ENCODE data around the gene RBM10. TPM values are rescaled to one million over a fixed set of nuclear protein-coding genes. Genes with fewer than 3 reads are reported as not detected.

The RBM10 gene
- total RNA-seq, 1 experiment from 2014 or later: 41.0 TPM

- POLR2A ChIA-PET: no interaction called here
- Histone ChIP-seq H3K27me3 (replicated peaks; ENCODE audit: control insufficient read depth, insufficient read depth, low read length) (no peaks in the 10 kb centered on the region), H3K36me3 (ENCODE audit: control insufficient read depth, insufficient read depth, low read length) (no peaks in the 10 kb centered on the region; the same call in 1 of the 2 replicates), H3K9me3 (no peaks in the 10 kb centered on the region), H3K4me3 (ENCODE audit: low read depth, low read length) (peak overlapping the region; percentile 94), H3K4me1 (no peaks in the 10 kb centered on the region)
- TF ChIP-seq CTCF (IDR thresholded peaks at IDR 0.05; ENCODE audit: insufficient read depth in 1 of 2, low read depth in 1 of 2, low read length in 1 of 2, severe bottlenecking in 1 of 2, unreplicated experiment in 1 of 2): no peak
- Mint-ChIP-seq H3K27ac (ENCODE audit: unreplicated experiment) (peak overlapping the region; percentile 99), H3K27me3 (ENCODE audit: insufficient read depth, unreplicated experiment) (no peaks in the 10 kb centered on the region), H3K4me3 (ENCODE audit: unreplicated experiment) (peak overlapping the region; percentile 92), H3K36me3 (ENCODE audit: insufficient read depth, unreplicated experiment) (peaks cover 35% of the 10 kb centered on the region), H3K9me3 (ENCODE audit: unreplicated experiment) (no peaks in the 10 kb centered on the region), H3K4me1 (ENCODE audit: low read depth, unreplicated experiment) (peaks cover 7% of the 10 kb centered on the region)
- BruUV-seq (replicated peaks): no TSS peak
- CTCF ChIA-PET: no interaction called here
- no peak for DNase-seq
- intact Hi-C loops (cut with micrococcal nuclease; ENCODE audit: unreplicated experiment): no loop called here
These were observed 1.3 kb downstream of the RBM10 start for GRCh38 chrX:47146121-47146935.

- TF ChIP-seq CTCF (IDR thresholded peaks at IDR 0.05; ENCODE audit: insufficient read depth in 1 of 2, low read depth in 1 of 2, low read length in 1 of 2, severe bottlenecking in 1 of 2, unreplicated experiment in 1 of 2): no peak
- no peaks in the 10 kb centered on the region for H3K27me3 Mint-ChIP-seq (ENCODE audit: insufficient read depth, unreplicated experiment)
- POLR2A ChIA-PET: no interaction called here
- DNase-seq: no peak
- intact Hi-C loops (cut with micrococcal nuclease; ENCODE audit: unreplicated experiment): no loop called here
- Histone ChIP-seq H3K9me3 (no peaks in the 10 kb centered on the region), H3K4me1 (no peaks in the 10 kb centered on the region), H3K27me3 (replicated peaks; ENCODE audit: control insufficient read depth, insufficient read depth, low read length) (no peaks in the 10 kb centered on the region), H3K4me3 (ENCODE audit: low read depth, low read length) (peak overlapping the region; percentile 94), H3K36me3 (ENCODE audit: control insufficient read depth, insufficient read depth, low read length) (no peaks in the 10 kb centered on the region; the same call in 1 of the 2 replicates)
- CTCF ChIA-PET: no interaction called here
- H3K4me3 Mint-ChIP-seq (ENCODE audit: unreplicated experiment): no peak overlapping the region
- H3K4me1 Mint-ChIP-seq (ENCODE audit: low read depth, unreplicated experiment): peaks cover 7% of the 10 kb centered on the region
- no peaks in the 10 kb centered on the region for H3K9me3 Mint-ChIP-seq (ENCODE audit: unreplicated experiment)
- H3K27ac Mint-ChIP-seq (ENCODE audit: unreplicated experiment): no peak overlapping the region
- H3K36me3 Mint-ChIP-seq (ENCODE audit: insufficient read depth, unreplicated experiment): peaks cover 38% of the 10 kb centered on the region
- BruUV-seq (replicated peaks): no TSS peak
These were observed 2.2 kb downstream of the RBM10 start for GRCh38 chrX:47146936-47147859.

- TF ChIP-seq CTCF (IDR thresholded peaks at IDR 0.05; ENCODE audit: insufficient read depth in 1 of 2, low read depth in 1 of 2, low read length in 1 of 2, severe bottlenecking in 1 of 2, unreplicated experiment in 1 of 2): no peak
- no peaks in the 10 kb centered on the region for H3K4me1 ChIP-seq
- Mint-ChIP-seq H3K27ac (ENCODE audit: unreplicated experiment) (no peak overlapping the region), H3K4me3 (ENCODE audit: unreplicated experiment) (no peak overlapping the region), H3K9me3 (ENCODE audit: unreplicated experiment) (no peaks in the 10 kb centered on the region), H3K36me3 (ENCODE audit: insufficient read depth, unreplicated experiment) (peaks cover 44% of the 10 kb centered on the region), H3K4me1 (ENCODE audit: low read depth, unreplicated experiment) (no peaks in the 10 kb centered on the region), H3K27me3 (ENCODE audit: insufficient read depth, unreplicated experiment) (no peaks in the 10 kb centered on the region)
- CTCF ChIA-PET: no interaction called here
- intact Hi-C loops (cut with micrococcal nuclease; ENCODE audit: unreplicated experiment): no loop called here
- H3K27me3 ChIP-seq (replicated peaks; ENCODE audit: control insufficient read depth, insufficient read depth, low read length): no peaks in the 10 kb centered on the region
- POLR2A ChIA-PET: no interaction called here
- H3K9me3 ChIP-seq: no peaks in the 10 kb centered on the region
- H3K36me3 ChIP-seq (ENCODE audit: control insufficient read depth, insufficient read depth, low read length): no peaks in the 10 kb centered on the region
- no peak for DNase-seq
- BruUV-seq (replicated peaks): no TSS peak
- H3K4me3 ChIP-seq (ENCODE audit: low read depth, low read length): no peak overlapping the region
These were observed 3.9 kb downstream of the RBM10 start for GRCh38 chrX:47148946-47149345.
